Mesenteric fat pad (tissue), 1 donor: ENCODE measurements around the gene EVI5L. TPM values are rescaled to one million over a fixed set of nuclear protein-coding genes. Genes with fewer than 3 reads are reported as not detected.

Experiments used
- DNase-seq: peaks from one replicate; pipeline ENCODE4 v3.0.0-alpha.2; 2020; ENCODE audit warnings: low spot score
- total RNA-seq: library from RNA; stranded (reverse); fragmentation: NEBNext Ultra II Directional; extraction: Animal tissue kit (Norgen Biotek cat#: 25700); gene quantifications from one replicate; pipeline ENCODE4 v1.2.1, GENCODE V29; 2021
- donor health status: DM: yes; HTN: yes; CAD: no.

The EVI5L gene
- total RNA-seq, 1 donor from 2014 or later = 15.4 TPM

DNA sequence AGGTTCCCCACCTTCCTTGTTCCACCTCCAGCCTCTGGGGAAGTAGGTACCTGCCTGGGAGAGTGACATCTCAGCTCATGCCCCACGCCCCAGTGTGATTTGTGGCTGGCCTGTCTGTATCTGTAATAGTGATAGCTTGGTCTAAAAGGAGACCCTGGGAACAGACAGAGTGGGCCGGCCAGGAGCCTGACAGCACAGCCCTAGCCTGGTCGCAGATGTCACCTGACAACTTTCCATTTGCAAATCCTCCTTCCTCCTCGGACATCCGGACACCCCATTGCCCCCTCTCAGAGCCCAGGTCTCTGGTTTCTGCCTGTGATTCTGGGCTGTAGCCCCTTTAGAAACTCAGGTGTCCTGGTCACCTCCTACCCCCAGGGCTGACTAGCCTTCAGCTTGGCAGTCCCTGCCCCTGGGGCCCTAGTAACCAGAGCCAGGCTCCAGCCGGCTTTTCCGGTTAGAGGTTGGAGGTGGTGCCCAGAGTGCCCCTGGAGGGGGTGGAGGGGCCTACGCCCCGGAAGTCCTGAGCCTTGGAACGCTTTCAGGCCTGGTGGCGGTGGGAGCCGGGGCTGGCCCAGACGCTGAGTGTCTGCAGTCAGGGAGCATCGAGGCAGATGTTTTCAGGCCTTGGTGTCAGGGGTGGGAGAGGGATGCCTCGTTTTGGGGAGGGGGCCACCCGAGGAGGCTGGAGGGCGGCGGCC is 64.7 kb downstream of the EVI5L start:
- DNase-seq = no peak

- DNase-seq = no peak
Observed at GRCh38 chr19:7895565-7895964, 65.5 kb downstream of the EVI5L start.

DNA sequence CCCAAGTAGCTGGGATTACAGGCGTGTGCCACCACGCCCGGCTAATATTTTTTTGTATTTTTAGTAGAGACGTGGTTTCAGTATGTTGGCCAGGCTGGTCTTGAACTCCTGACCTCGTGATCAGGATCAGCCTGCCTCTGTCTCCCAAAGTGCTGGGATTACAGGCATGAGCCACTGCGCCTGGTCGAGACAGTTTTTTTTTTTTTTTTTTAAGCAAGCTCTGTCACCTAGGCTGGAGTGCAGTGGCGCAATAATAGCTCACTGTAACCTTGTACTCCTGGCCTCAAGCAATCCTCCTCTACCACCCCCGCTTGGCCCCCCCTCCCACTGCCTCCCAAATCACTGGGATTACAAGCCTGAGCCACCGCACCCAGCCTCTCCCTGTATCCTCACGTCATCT is 67.3 kb downstream of the EVI5L start:
- no peak for DNase-seq

- no peak for DNase-seq
Observed at GRCh38 chr19:7898967-7899366, 68.9 kb downstream of the EVI5L start.

DNA sequence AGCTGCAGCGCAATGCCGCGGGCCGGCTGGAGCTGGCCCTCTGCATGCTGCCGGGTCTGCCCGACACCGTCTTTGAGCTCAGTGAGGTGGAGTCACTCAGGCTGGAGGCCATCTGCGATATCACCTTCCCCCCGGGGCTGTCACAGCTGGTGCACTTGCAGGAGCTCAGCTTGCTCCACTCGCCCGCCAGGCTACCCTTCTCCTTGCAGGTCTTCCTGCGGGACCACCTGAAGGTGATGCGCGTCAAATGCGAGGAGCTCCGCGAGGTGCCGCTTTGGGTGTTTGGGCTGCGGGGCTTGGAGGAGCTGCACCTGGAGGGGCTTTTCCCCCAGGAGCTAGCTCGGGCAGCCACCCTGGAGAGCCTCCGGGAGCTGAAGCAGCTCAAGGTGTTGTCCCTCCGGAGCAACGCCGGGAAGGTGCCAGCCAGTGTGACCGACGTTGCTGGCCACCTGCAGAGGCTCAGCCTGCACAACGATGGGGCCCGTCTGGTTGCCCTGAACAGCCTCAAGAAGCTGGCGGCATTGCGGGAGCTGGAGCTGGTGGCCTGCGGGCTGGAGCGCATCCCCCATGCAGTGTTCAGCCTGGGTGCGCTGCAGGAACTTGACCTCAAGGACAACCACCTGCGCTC is 69.8 kb downstream of the EVI5L start:
- DNase-seq = no peak

DNA sequence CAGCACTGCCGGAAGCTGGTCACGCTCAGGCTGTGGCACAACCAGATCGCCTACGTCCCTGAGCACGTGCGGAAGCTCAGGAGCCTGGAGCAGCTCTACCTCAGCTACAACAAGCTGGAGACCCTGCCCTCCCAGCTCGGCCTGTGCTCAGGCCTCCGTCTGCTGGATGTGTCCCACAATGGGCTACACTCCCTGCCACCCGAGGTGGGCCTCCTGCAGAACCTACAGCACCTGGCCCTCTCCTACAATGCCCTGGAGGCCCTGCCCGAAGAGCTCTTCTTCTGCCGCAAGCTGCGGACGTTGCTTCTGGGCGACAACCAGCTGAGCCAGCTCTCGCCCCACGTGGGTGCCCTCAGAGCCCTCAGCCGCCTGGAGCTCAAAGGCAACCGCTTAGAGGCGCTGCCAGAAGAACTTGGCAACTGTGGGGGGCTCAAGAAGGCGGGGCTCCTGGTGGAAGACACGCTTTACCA is 70.4 kb downstream of the EVI5L start:
- DNase-seq = no peak

- no peak for DNase-seq
Observed at GRCh38 chr19:7900931-7901330, 70.9 kb downstream of the EVI5L start.

GRCh38 chr19:7901337-7901736 is 71.3 kb downstream of the EVI5L start:
- no peak for DNase-seq

DNA sequence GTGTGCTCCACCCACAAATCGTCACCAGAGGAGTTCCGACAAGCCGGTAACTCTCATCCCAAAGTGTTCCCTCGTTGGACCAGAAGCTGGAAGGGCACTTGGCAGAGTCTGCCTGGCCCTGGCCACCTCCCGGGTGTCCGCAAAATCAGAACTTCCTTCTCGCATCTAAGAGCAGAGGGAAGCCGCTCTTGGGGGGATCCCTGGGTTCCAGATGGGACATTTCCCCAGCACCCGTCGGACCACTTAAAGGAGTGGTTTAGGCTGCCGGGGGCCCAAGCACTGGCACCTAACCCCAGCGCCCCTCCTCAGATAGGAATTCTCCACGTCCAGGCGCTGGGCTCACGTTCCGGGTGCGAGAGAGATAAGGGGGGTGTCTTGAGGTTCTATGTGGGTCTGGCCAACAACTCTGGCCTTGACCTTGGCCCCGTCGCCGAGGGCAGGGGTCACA is 72.8 kb downstream of the EVI5L start:
- no peak for DNase-seq

DNA sequence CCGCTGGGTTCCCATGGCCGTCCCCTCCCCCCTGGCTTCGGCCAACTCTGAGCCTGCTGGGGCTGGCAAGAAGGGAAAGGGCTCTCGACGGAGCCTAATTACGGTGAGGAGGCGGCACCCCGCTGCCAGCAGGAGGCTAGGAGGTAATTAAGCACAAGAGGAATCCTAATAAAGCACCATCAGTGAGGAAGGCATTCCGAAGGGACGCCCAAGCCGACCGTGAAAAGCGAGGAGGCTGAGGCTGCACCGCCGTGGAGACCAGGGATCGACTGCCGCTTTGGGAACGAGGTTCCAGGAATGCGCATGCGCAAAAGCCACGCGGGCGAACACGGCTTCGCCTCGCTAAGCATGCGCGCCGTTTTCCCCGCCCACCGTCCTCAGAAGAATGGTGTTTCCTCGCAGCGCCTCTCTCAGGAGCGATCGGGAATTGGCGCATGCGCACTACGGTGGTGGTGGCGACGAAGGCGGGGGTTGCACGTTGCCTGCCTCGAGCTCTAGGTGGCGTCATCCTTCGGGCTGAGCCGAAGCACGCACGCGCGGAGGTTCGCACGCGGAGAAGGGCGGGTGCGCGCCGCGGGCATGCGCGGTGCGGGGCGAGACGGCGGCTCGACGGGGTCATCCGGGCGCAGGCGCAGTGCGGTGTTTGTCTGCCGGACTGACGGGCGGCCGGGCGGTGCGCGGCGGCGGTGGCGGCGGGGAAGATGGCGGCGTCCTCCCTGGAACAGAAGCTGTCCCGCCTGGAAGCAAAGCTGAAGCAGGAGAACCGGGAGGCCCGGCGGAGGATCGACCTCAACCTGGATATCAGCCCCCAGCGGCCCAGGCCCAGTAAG is 73.4 kb downstream of the EVI5L start, which contains the start of gene MAP2K7:
Gene MAP2K7, plus strand, starts transcription at position 634 of the 830 bp plus-strand sequence. Its CDS starts 68 bp downstream, at position 702.
- DNase-seq = peak; percentile 100

DNA sequence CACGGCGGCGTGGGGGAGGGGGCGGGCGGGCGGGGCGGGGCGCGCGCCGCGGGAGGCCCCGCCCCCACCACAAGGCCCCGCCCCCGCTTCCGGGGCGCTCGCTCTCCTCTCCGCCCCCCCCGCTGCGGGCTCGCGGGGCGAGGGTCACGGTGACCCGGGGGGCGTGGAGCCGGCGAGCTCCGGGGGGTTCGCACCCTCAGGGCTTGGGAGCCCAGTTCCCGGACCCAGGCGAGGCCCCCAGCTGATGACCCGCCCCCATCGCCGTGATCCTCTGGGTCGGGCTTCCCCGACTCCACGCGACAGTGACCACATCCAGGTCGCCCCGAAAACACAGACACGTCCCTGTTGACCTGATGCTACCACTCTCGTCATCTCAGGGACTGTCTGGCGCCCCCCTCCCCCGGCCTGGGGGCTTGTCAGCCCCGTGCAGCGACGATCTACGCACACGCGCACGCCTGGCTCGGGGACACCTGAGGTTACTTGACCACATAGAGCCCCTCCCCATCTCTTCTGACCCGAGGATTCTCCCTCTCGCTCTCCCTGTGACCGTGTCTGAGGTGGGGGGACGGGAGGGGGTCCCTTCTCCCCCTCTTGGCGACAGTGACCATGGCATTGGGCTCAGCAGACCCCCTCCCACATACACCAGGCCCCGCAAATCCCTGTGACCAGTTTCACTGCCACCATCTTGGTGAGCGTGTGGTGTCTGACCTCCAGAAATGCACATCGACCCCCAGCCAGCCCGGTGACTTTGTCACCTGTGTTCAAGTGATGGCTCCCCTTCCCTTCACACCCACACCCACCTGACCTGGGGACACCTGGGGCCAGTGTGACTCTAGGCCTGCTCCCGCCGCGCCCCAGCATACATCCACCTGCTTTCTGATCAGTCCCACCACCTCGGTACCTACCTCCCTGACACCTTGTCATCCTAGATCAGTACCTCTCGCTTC is 74.3 kb downstream of the EVI5L start:
- DNase-seq = no peak

DNA sequence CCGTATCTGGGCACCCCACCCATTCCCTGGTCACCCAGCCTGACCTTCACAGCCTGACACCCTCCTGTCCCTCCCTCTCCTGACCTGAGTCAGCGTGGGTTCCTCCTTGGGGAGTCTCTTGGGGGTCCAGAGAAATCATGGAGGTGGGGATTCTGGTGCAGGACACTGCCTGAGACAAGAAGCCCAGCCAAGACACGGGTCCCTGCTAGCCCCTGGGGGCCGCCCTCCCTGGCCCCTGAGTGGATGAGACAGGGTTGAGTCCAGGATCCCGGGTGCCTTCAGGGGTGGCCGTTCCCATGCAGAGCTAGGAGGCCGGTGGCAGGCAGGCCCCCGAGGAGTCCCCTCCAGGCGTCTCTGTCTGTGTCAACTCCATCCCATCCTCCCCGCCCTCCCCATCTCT is 75.2 kb downstream of the EVI5L start:
- no peak for DNase-seq

GRCh38 chr19:7905859-7906258 is 75.8 kb downstream of the EVI5L start:
- no peak for DNase-seq

DNA sequence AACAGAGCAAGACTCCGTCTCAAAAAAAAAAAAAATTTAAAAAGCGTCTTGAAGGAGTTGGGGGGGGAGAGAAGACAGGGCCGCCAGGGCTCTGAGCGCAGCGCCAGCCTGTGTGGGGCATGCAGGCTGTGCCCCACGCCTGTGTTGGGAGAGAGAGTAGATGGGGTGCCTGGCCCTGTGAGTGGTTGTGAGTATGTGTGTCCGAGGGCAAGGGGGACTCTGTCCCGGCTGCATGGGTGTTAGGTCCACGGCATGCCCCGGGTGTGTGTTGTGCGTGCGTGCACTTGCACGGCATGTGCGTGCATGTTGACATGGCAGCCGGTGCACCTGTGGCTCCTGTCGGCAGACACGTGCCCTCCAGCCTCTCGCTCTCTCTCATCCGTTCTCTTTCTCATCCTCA is 77.1 kb downstream of the EVI5L start:
- no peak for DNase-seq

- DNase-seq = no peak
Observed at GRCh38 chr19:7907544-7907943, 77.5 kb downstream of the EVI5L start.

- no peak for DNase-seq
Observed at GRCh38 chr19:7908078-7908699, 78.2 kb downstream of the EVI5L start.

- DNase-seq = no peak
Observed at GRCh38 chr19:7908742-7909461, 78.9 kb downstream of the EVI5L start.

DNA sequence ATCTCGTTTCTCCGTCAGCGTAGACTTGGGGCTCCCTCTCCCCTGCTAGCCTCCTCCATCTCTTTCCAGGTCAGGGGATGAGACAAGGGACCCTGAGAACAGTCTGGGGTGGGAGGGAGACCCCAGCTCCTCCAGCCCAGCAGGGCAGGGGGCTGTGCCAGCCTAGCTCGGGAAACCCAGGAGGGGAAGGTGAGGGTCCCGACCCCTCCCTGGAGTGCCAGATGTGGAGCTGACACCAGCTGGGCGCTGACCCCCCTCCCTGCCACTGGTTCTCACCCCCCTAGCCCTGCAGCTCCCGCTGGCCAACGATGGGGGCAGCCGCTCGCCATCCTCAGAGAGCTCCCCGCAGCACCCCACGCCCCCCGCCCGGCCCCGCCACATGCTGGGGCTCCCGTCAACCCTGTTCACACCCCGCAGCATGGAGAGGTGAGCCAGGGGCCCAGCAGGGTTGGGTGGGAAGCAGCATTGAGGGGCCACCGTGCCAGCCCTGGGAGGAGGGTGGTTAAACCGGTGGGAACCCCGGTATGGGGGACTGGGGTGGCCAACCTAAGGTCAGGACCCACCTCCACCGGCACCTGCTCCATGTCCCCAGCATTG is 79.6 kb downstream of the EVI5L start:
- DNase-seq = no peak
